ENCODE data around the gene CCNT1. TPM values are rescaled to one million over a fixed set of nuclear protein-coding genes. Genes with fewer than 3 reads are reported as not detected.

CCNT1 gene
- total and polyA plus RNA-seq, 2 experiments from 2014 or later, result 12.8 to 33.6 TPM

DNA sequence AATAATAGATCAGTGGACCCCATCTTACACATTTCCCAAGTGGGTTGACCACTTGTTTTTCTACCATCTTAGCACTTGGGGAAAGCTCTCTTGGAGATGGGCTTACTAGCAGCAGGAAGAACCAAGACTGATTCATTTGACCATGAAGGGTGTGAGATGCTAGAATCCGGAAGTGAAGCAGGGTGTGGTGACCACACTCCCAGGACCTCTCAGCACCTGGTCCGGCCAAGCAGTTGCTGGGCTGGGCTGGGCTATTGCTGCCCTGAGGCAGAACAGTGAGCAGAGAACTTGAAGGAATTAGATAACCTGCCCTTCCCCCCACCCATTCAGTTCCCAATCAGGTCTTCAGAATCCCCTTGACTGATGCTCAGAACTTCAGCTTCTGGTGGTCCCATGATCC lies 48.0 kb upstream of the CCNT1 start:
- Histone ChIP-seq H3K4me1 (ENCODE audit: insufficient read depth) (peaks cover 7% of the 10 kb centered on the region), H3F3A (replicated peaks; ENCODE audit: low read depth) (no peaks in the 10 kb centered on the region), H2AFZ (no peak overlapping the region), H3K4me3 (no peak overlapping the region), H3K4me2 (no peak overlapping the region), H3K27me3 (ENCODE audit: insufficient read depth) (no peaks in the 10 kb centered on the region), H4K20me1 (replicated peaks; ENCODE audit: insufficient read depth) (no peaks in the 10 kb centered on the region), H3K9me2 (ENCODE audit: insufficient read depth) (no peaks in the 10 kb centered on the region), H3K27ac (ENCODE audit: low read depth) (no peak overlapping the region), H3K79me2 (replicated peaks; ENCODE audit: insufficient read depth) (no peaks in the 10 kb centered on the region), H3K36me3 (ENCODE audit: insufficient read depth) (no peaks in the 10 kb centered on the region)
- DNase-seq (ENCODE audit: low spot score) (no peak), ATAC-seq (no peak)
- no peaks in the 10 kb centered on the region; the same call in 2 of the 3 replicates for H3K9me3 Mint-ChIP-seq
- peaks cover 18% of the 10 kb centered on the region for H3K4me1 Mint-ChIP-seq
- H3K27ac Mint-ChIP-seq, result no peak overlapping the region
- TF ChIP-seq NANOG (IDR thresholded peaks at IDR 0.05; ENCODE audit: borderline replicate concordance) (no peak), ZNF331 (CRISPR knock-in tag; IDR thresholded peaks at IDR 0.05; ENCODE audit: low read depth) (no peak), ZNF114 (CRISPR knock-in tag; IDR thresholded peaks at IDR 0.05) (no peak), STAT1 (IDR thresholded peaks at IDR 0.05; ENCODE audit: unreplicated experiment) (no peak), CREB1 (CRISPR knock-in tag; IDR thresholded peaks at IDR 0.05; ENCODE audit: low read depth) (no peak), EZH2phosphoT487 (IDR thresholded peaks at IDR 0.05; ENCODE audit: unreplicated experiment) (no peak), POLR2AphosphoS5 (IDR thresholded peaks at IDR 0.05; ENCODE audit: low read depth) (no peak), EZH2 (IDR thresholded peaks at IDR 0.05; ENCODE audit: low read depth, unreplicated experiment) (no peak), JUNB (IDR thresholded peaks at IDR 0.05; ENCODE audit: unreplicated experiment) (no peak)
- TF ChIP-seq, protein P1, sequence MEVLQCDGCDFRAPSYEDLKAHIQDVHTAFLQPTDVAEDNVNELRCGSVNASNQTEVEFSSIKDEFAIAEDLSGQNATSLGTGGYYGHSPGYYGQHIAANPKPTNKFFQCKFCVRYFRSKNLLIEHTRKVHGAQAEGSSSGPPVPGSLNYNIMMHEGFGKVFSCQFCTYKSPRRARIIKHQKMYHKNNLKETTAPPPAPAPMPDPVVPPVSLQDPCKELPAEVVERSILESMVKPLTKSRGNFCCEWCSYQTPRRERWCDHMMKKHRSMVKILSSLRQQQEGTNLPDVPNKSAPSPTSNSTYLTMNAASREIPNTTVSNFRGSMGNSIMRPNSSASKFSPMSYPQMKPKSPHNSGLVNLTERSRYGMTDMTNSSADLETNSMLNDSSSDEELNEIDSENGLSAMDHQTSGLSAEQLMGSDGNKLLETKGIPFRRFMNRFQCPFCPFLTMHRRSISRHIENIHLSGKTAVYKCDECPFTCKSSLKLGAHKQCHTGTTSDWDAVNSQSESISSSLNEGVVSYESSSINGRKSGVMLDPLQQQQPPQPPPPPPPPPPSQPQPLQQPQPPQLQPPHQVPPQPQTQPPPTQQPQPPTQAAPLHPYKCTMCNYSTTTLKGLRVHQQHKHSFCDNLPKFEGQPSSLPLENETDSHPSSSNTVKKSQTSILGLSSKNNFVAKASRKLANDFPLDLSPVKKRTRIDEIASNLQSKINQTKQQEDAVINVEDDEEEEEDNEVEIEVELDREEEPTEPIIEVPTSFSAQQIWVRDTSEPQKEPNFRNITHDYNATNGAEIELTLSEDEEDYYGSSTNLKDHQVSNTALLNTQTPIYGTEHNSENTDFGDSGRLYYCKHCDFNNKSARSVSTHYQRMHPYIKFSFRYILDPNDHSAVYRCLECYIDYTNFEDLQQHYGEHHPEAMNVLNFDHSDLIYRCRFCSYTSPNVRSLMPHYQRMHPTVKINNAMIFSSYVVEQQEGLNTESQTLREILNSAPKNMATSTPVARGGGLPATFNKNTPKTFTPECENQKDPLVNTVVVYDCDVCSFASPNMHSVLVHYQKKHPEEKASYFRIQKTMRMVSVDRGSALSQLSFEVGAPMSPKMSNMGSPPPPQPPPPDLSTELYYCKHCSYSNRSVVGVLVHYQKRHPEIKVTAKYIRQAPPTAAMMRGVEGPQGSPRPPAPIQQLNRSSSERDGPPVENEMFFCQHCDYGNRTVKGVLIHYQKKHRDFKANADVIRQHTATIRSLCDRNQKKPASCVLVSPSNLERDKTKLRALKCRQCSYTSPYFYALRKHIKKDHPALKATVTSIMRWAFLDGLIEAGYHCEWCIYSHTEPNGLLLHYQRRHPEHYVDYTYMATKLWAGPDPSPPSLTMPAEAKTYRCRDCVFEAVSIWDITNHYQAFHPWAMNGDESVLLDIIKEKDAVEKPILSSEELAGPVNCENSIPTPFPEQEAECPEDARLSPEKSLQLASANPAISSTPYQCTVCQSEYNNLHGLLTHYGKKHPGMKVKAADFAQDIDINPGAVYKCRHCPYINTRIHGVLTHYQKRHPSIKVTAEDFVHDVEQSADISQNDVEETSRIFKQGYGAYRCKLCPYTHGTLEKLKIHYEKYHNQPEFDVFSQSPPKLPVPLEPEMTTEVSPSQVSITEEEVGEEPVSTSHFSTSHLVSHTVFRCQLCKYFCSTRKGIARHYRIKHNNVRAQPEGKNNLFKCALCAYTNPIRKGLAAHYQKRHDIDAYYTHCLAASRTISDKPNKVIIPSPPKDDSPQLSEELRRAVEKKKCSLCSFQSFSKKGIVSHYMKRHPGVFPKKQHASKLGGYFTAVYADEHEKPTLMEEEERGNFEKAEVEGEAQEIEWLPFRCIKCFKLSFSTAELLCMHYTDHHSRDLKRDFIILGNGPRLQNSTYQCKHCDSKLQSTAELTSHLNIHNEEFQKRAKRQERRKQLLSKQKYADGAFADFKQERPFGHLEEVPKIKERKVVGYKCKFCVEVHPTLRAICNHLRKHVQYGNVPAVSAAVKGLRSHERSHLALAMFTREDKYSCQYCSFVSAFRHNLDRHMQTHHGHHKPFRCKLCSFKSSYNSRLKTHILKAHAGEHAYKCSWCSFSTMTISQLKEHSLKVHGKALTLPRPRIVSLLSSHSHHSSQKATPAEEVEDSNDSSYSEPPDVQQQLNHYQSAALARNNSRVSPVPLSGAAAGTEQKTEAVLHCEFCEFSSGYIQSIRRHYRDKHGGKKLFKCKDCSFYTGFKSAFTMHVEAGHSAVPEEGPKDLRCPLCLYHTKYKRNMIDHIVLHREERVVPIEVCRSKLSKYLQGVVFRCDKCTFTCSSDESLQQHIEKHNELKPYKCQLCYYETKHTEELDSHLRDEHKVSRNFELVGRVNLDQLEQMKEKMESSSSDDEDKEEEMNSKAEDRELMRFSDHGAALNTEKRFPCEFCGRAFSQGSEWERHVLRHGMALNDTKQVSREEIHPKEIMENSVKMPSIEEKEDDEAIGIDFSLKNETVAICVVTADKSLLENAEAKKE (CRISPR knock-in tag; IDR thresholded peaks at IDR 0.05), result no peak
- TF ChIP-seq, protein P2, sequence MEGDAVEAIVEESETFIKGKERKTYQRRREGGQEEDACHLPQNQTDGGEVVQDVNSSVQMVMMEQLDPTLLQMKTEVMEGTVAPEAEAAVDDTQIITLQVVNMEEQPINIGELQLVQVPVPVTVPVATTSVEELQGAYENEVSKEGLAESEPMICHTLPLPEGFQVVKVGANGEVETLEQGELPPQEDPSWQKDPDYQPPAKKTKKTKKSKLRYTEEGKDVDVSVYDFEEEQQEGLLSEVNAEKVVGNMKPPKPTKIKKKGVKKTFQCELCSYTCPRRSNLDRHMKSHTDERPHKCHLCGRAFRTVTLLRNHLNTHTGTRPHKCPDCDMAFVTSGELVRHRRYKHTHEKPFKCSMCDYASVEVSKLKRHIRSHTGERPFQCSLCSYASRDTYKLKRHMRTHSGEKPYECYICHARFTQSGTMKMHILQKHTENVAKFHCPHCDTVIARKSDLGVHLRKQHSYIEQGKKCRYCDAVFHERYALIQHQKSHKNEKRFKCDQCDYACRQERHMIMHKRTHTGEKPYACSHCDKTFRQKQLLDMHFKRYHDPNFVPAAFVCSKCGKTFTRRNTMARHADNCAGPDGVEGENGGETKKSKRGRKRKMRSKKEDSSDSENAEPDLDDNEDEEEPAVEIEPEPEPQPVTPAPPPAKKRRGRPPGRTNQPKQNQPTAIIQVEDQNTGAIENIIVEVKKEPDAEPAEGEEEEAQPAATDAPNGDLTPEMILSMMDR (conservative IDR thresholded peaks at IDR 0.05; ENCODE audit: low read depth in 2 of 2), result no peak
- TF ChIP-seq, protein P3, sequence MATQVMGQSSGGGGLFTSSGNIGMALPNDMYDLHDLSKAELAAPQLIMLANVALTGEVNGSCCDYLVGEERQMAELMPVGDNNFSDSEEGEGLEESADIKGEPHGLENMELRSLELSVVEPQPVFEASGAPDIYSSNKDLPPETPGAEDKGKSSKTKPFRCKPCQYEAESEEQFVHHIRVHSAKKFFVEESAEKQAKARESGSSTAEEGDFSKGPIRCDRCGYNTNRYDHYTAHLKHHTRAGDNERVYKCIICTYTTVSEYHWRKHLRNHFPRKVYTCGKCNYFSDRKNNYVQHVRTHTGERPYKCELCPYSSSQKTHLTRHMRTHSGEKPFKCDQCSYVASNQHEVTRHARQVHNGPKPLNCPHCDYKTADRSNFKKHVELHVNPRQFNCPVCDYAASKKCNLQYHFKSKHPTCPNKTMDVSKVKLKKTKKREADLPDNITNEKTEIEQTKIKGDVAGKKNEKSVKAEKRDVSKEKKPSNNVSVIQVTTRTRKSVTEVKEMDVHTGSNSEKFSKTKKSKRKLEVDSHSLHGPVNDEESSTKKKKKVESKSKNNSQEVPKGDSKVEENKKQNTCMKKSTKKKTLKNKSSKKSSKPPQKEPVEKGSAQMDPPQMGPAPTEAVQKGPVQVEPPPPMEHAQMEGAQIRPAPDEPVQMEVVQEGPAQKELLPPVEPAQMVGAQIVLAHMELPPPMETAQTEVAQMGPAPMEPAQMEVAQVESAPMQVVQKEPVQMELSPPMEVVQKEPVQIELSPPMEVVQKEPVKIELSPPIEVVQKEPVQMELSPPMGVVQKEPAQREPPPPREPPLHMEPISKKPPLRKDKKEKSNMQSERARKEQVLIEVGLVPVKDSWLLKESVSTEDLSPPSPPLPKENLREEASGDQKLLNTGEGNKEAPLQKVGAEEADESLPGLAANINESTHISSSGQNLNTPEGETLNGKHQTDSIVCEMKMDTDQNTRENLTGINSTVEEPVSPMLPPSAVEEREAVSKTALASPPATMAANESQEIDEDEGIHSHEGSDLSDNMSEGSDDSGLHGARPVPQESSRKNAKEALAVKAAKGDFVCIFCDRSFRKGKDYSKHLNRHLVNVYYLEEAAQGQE (IDR thresholded peaks at IDR 0.05; ENCODE audit: unreplicated experiment), result no peak
- TF ChIP-seq, protein P4, sequence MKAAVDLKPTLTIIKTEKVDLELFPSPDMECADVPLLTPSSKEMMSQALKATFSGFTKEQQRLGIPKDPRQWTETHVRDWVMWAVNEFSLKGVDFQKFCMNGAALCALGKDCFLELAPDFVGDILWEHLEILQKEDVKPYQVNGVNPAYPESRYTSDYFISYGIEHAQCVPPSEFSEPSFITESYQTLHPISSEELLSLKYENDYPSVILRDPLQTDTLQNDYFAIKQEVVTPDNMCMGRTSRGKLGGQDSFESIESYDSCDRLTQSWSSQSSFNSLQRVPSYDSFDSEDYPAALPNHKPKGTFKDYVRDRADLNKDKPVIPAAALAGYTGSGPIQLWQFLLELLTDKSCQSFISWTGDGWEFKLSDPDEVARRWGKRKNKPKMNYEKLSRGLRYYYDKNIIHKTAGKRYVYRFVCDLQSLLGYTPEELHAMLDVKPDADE (IDR thresholded peaks at IDR 0.05), result no peak
- H3K36me3 Mint-ChIP-seq (ENCODE audit: low read depth), result no peaks in the 10 kb centered on the region; the same call in 2 of the 3 replicates
- H3K27me3 Mint-ChIP-seq (ENCODE audit: insufficient read depth, low read depth, poor library complexity), result peaks cover 7% of the 10 kb centered on the region
- H3K4me3 Mint-ChIP-seq, result no peak overlapping the region

All from GM23338 (cell line).